MCF 10A (cell line): ENCODE measurements around the gene PAFAH1B2. TPM values are rescaled to one million over a fixed set of nuclear protein-coding genes. Genes with fewer than 3 reads are reported as not detected.

Experiments
- BruUV-seq: library from RNA; stranded (reverse); fragments of 400-500 nt; replicated peaks from 2 replicates; lab custom pipeline; 2021; lab: Mats Ljungman, UMichigan
- CTCF ChIA-PET: fragments of 300-600 bp; sonication (Branson Sonifier 250); formaldehyde crosslinking; extraction: SDS; loops from one replicate; lab custom pipeline; 2021; ENCODE audit warnings: antibody characterized with exemption, inconsistent platforms; lab: Yijun Ruan, JAX
- POLR2A ChIA-PET: fragments of 300-600, 350-650 bp; sonication (Branson Sonifier 250); formaldehyde crosslinking; extraction: SDS; loops from one replicate; lab custom pipeline; 2020; ENCODE audit warnings: antibody characterized with exemption, inconsistent platforms; lab: Yijun Ruan, JAX
- DNase-seq: peaks from one replicate; pipeline ENCODE4 v3.0.0-alpha.2; 2018; ENCODE audit not compliant: unreplicated experiment
- H3K27ac Mint-ChIP-seq: one replicate; pipeline ENCODE4 v1.8.0; 2022; ENCODE audit warnings: mild to moderate bottlenecking, low read depth, mixed read lengths; ENCODE audit not compliant: unreplicated experiment
- H3K27me3 Mint-ChIP-seq: one replicate; pipeline ENCODE4 v1.8.0; 2022; ENCODE audit warnings: mixed read lengths; ENCODE audit not compliant: insufficient read depth, unreplicated experiment
- H3K36me3 Mint-ChIP-seq: one replicate; pipeline ENCODE4 v1.8.0; 2022; ENCODE audit warnings: mild to moderate bottlenecking, moderate library complexity, mixed read lengths; ENCODE audit not compliant: insufficient read depth, unreplicated experiment
- H3K4me1 Mint-ChIP-seq: one replicate; pipeline ENCODE4 v1.8.0; 2022; ENCODE audit warnings: mixed read lengths; ENCODE audit not compliant: insufficient read depth, unreplicated experiment
- H3K4me3 Mint-ChIP-seq: one replicate; pipeline ENCODE4 v1.8.0; 2022; ENCODE audit warnings: mild to moderate bottlenecking, moderate library complexity, mixed read lengths; ENCODE audit not compliant: unreplicated experiment
- H3K9me3 Mint-ChIP-seq: one replicate; pipeline ENCODE4 v1.8.0; 2022; ENCODE audit warnings: mixed read lengths; ENCODE audit not compliant: unreplicated experiment
- intact Hi-C: fragments of 100-400 bp; cut with micrococcal nuclease; formaldehyde crosslinking; loops from 2 replicates; pipeline ENCODE4 v1.14.1; 2022
- total RNA-seq: library from RNA; stranded (reverse); gene quantifications from 2 replicates; pipeline ENCODE4 v1.2.3, GENCODE V29; 2022
- TF ChIP-seq, protein P1 (sequence below): fragments of 200-600 bp; IDR thresholded peaks from one replicate; pipeline ENCODE4 v1.8.0; 2022; ENCODE audit warnings: antibody characterized with exemption, mild to moderate bottlenecking; ENCODE audit not compliant: unreplicated experiment

PAFAH1B2 gene
- total RNA-seq, 1 experiment from 2014 or later: 146 TPM

- no peaks in the 10 kb centered on the region for H3K27me3 Mint-ChIP-seq
- H3K27ac Mint-ChIP-seq: no peak overlapping the region
- BruUV-seq: no TSS peak
- ChIA-PET POLR2A (interaction anchor here (1.9 kb wide), 1 partner anchor 12 kb away, joined by 7 read pairs; the partner anchor contains the start of gene SIDT2), CTCF (no interaction called here)
- no peaks in the 10 kb centered on the region for H3K4me1 Mint-ChIP-seq
- intact Hi-C loops: no loop called here
- H3K4me3 Mint-ChIP-seq: no peak overlapping the region
- TF ChIP-seq, protein P1, sequence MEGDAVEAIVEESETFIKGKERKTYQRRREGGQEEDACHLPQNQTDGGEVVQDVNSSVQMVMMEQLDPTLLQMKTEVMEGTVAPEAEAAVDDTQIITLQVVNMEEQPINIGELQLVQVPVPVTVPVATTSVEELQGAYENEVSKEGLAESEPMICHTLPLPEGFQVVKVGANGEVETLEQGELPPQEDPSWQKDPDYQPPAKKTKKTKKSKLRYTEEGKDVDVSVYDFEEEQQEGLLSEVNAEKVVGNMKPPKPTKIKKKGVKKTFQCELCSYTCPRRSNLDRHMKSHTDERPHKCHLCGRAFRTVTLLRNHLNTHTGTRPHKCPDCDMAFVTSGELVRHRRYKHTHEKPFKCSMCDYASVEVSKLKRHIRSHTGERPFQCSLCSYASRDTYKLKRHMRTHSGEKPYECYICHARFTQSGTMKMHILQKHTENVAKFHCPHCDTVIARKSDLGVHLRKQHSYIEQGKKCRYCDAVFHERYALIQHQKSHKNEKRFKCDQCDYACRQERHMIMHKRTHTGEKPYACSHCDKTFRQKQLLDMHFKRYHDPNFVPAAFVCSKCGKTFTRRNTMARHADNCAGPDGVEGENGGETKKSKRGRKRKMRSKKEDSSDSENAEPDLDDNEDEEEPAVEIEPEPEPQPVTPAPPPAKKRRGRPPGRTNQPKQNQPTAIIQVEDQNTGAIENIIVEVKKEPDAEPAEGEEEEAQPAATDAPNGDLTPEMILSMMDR: no peak
- peaks cover 26% of the 10 kb centered on the region for H3K36me3 Mint-ChIP-seq
- DNase-seq: no peak
- no peaks in the 10 kb centered on the region for H3K9me3 Mint-ChIP-seq
Observed at GRCh38 chr11:117191680-117192400, 47.8 kb downstream of the PAFAH1B2 start.

- no peaks in the 10 kb centered on the region for H3K4me1 Mint-ChIP-seq
Observed at GRCh38 chr11:117192401-117192875, 48.4 kb downstream of the PAFAH1B2 start.

DNA sequence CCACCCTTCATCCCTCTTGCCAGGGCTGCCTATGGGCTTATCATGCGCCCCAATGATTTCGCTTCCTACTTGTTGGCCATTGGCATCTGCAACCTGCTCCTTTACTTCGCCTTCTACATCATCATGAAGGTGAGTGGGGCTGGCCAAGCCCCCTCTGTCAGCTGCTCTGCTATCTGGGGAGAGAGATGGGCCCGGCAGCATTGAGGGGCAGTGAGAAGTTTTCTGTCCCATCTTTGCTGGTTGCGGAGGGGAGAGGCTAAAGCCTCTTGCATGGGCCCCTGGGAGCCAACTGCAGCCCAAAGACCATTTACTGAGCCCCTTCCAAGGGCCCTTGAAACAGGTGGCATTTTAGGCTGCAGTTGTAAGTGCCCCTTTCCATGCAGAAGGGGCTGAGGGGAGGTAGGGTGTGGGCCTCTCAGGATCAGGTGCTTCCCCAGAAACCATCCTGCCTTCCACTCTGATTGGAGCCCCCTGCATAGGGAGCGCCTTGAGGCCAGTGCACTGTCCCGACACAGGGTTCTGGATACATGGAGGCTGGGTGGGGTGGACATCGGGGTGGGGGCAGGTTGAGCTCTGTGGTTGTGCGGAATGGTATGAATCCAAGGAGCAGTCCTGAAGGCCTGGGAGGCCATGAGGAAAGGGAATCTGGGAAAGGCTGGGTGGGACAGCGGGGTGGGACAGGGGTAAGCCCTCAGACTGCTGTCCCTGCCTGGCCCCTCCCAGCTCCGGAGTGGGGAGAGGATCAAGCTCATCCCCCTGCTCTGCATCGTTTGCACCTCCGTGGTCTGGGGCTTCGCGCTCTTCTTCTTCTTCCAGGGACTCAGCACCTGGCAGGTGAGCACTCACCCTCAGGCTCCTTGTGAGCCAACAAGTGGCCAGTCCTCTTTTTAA lies 49.3 kb downstream of the PAFAH1B2 start:
- CTCF ChIA-PET: interaction anchor here (1.2 to 1.7 kb wide), 2 partner anchors 33 to 1795 kb away, joined by 4 to 6 read pairs; no protein-coding TSS in a partner anchor
- BruUV-seq: no TSS peak
- H3K9me3 Mint-ChIP-seq: no peaks in the 10 kb centered on the region
- no peak overlapping the region for H3K4me3 Mint-ChIP-seq
- POLR2A ChIA-PET: interaction anchor here (1.4 to 3.3 kb wide), 3 partner anchors 14 to 47 kb away, joined by 3 to 15 read pairs (median 7); partner anchors contain the start of gene SIDT2
- DNase-seq: no peak
- H3K27me3 Mint-ChIP-seq: no peaks in the 10 kb centered on the region
- peaks cover 22% of the 10 kb centered on the region for H3K36me3 Mint-ChIP-seq
- TF ChIP-seq, protein P1: no peak
- H3K27ac Mint-ChIP-seq: no peak overlapping the region
- intact Hi-C loops: no loop called here
- no peaks in the 10 kb centered on the region for H3K4me1 Mint-ChIP-seq

More at GRCh38 chr11:117192401-117192875, 48.4 kb downstream of the PAFAH1B2 start:
- H3K36me3 Mint-ChIP-seq: peaks cover 26% of the 10 kb centered on the region
- ChIA-PET POLR2A (interaction anchor here (1.4 to 1.9 kb wide), 2 partner anchors 13 to 46 kb away, joined by 3 to 7 read pairs; partner anchors contain the start of gene SIDT2), CTCF (no interaction called here)
- H3K9me3 Mint-ChIP-seq: no peaks in the 10 kb centered on the region
- H3K27me3 Mint-ChIP-seq: no peaks in the 10 kb centered on the region
- no peak overlapping the region for H3K27ac Mint-ChIP-seq
- intact Hi-C loops: no loop called here
- no TSS peak for BruUV-seq
- TF ChIP-seq, protein P1: no peak
- no peak for DNase-seq
- no peak overlapping the region for H3K4me3 Mint-ChIP-seq
